NOMO-1 (cell line): Measurements from ENCODE around the gene SLC34A1.
"Not testable (repeated sequence)": the region's sequence is repeated elsewhere in the genome, so short reads cannot be mapped to it uniquely, and the experiment has no call there.

Experiments
- DNase-seq, 2 experiments: peaks; one replicate each; lab custom pipeline; 2025; ENCODE audit not compliant: unreplicated experiment in 2 of 2; lab: John Stamatoyannopoulos, UW

The SLC34A1 gene

GRCh38 chr5:177405312-177405711, 21.1 kb downstream of the SLC34A1 start:
- no peak for DNase-seq

- peak; percentile 82 to 88 for DNase-seq
These were observed 21.6 kb downstream of the SLC34A1 start for GRCh38 chr5:177405805-177406204.

- no peak for DNase-seq
These were observed 25.0 kb downstream of the SLC34A1 start, which contains the start of gene F12 for GRCh38 chr5:177409043-177409801. Gene F12, minus strand, starts transcription at chr5:177409564. Its CDS starts 37 bp downstream, at chr5:177409527.

GRCh38 chr5:177410575-177410974, 26.3 kb downstream of the SLC34A1 start:
- DNase-seq: peak; percentile 62 to 65

- no peak for DNase-seq
These were observed 28.5 kb downstream of the SLC34A1 start for GRCh38 chr5:177412603-177413233.

GRCh38 chr5:177414481-177414880, 30.2 kb downstream of the SLC34A1 start:
- DNase-seq: no peak

GRCh38 chr5:177417081-177417480, 32.8 kb downstream of the SLC34A1 start:
- DNase-seq: not testable (repeated sequence)

- no peak for DNase-seq
These were observed 34.8 kb downstream of the SLC34A1 start for GRCh38 chr5:177419046-177419445.

- not testable (repeated sequence) for DNase-seq
These were observed 36.2 kb downstream of the SLC34A1 start for GRCh38 chr5:177420472-177420871.

- DNase-seq: no peak
These were observed 37.0 kb downstream of the SLC34A1 start for GRCh38 chr5:177421062-177421798.

GRCh38 chr5:177423671-177424070, 39.4 kb downstream of the SLC34A1 start:
- no peak for DNase-seq

GRCh38 chr5:177425196-177425800, 41.1 kb downstream of the SLC34A1 start:
- DNase-seq: no peak

- DNase-seq: peak; percentile 100
These were observed 41.7 kb downstream of the SLC34A1 start for GRCh38 chr5:177425801-177426565.

GRCh38 chr5:177426566-177427210, 42.5 kb downstream of the SLC34A1 start, which contains the start of gene GRK6:
Gene GRK6, plus strand, starts transcription at chr5:177426676. Its CDS starts 170 bp downstream, at chr5:177426846.
- DNase-seq: peak in 1 of 2 experiments; percentile 31

- DNase-seq: no peak
These were observed 43.1 kb downstream of the SLC34A1 start for GRCh38 chr5:177427211-177427822.

- peak; percentile 49 to 51 for DNase-seq
These were observed 43.8 kb downstream of the SLC34A1 start for GRCh38 chr5:177427919-177428573.

- no peak for DNase-seq
These were observed 44.5 kb downstream of the SLC34A1 start for GRCh38 chr5:177428574-177429217.
